HG02973 (cell line): ENCODE results near the gene NHSL2.
"Not testable (repeated sequence)": the region's sequence is repeated elsewhere in the genome, so short reads cannot be mapped to it uniquely, and the experiment has no call there.

Source experiments
- ATAC-seq: cut with Tn5 transposase; IDR thresholded peaks from one replicate; pipeline ENCODE4 v1.9.1; 2021; ENCODE audit warnings: moderate library complexity; ENCODE audit not compliant: unreplicated experiment

The NHSL2 gene

GRCh38 chrX:72146527-72146926, 235.9 kb downstream of the NHSL2 start:
- no peak for ATAC-seq

- ATAC-seq: no peak
Measured at GRCh38 chrX:72158773-72159172, 248.1 kb downstream of the NHSL2 start.

GRCh38 chrX:72159769-72160168, 249.1 kb downstream of the NHSL2 start:
- no peak for ATAC-seq

- no peak for ATAC-seq
Measured at GRCh38 chrX:72165551-72165950, 254.9 kb downstream of the NHSL2 start.

- ATAC-seq: no peak
Measured at GRCh38 chrX:72169008-72169728, 258.5 kb downstream of the NHSL2 start.

GRCh38 chrX:72176289-72176688, 265.6 kb downstream of the NHSL2 start:
- ATAC-seq: not testable (repeated sequence)

GRCh38 chrX:72176981-72177380, 266.3 kb downstream of the NHSL2 start:
- no peak for ATAC-seq

GRCh38 chrX:72180539-72180938, 269.9 kb downstream of the NHSL2 start:
- ATAC-seq: no peak

- peak; percentile 95 for ATAC-seq
Measured at GRCh38 chrX:72181178-72182125, 270.8 kb downstream of the NHSL2 start, which contains the start of gene PIN4. TSS of gene PIN4 (plus strand) at chrX:72181757. CDS start at chrX:72181786, 29 bp downstream.

- no peak for ATAC-seq
Measured at GRCh38 chrX:72182924-72183323, 272.3 kb downstream of the NHSL2 start.

GRCh38 chrX:72201836-72202536, 291.3 kb downstream of the NHSL2 start:
- no peak for ATAC-seq
